ENCODE measurements around the gene PRG2. TPM values are rescaled to one million over a fixed set of nuclear protein-coding genes. Genes with fewer than 3 reads are reported as not detected.

Gene PRG2
- total RNA-seq, 4 donors from 2014 or later: not detected

DNA sequence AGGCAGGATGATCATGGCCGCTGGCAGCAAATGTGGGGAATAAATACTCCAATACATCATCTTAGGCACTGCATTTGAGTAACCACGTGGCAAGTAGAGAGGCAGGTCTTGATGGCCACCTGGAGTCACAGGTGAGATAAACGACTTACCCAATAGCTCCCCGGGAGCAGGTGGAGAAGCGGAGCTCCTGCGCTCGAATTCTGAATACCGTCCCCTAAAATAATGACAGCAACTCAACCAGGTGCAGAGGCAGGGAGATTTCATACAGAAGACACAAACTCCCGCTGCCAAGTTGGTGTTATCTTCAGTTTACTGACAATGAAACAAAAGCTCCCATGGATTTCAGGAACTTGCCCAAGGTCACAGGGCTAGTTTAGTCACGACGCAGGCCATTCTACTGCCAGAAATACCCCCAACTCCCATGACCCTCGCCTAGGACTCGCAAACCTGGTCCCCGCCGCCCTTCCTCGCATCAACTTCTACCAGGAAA lies 36.0 kb upstream of the PRG2 start:
- H3K9me3 ChIP-seq: no peaks in the 10 kb centered on the region
- H3K4me1 ChIP-seq: peaks cover 37 to 41% of the 10 kb centered on the region in 2 donors
- no peak for DNase-seq
- peak overlapping the region; percentile 83 to 93 (median 84) for H3K27ac ChIP-seq
- in situ Hi-C loops (cut with MboI; ENCODE audit: low sequenced_read_pairs in 4 of 4): no loop called here
- TF ChIP-seq, protein P1, sequence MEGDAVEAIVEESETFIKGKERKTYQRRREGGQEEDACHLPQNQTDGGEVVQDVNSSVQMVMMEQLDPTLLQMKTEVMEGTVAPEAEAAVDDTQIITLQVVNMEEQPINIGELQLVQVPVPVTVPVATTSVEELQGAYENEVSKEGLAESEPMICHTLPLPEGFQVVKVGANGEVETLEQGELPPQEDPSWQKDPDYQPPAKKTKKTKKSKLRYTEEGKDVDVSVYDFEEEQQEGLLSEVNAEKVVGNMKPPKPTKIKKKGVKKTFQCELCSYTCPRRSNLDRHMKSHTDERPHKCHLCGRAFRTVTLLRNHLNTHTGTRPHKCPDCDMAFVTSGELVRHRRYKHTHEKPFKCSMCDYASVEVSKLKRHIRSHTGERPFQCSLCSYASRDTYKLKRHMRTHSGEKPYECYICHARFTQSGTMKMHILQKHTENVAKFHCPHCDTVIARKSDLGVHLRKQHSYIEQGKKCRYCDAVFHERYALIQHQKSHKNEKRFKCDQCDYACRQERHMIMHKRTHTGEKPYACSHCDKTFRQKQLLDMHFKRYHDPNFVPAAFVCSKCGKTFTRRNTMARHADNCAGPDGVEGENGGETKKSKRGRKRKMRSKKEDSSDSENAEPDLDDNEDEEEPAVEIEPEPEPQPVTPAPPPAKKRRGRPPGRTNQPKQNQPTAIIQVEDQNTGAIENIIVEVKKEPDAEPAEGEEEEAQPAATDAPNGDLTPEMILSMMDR (IDR thresholded peaks at IDR 0.05 in 4 of 5, conservative IDR thresholded peaks at IDR 0.05 in 1 of 5): no peak
- no peak for TF ChIP-seq POLR2A (IDR thresholded peaks at IDR 0.05)
- intact Hi-C loops (cut with DNase I; ENCODE audit: low total_unique reads): no loop called here
- no peaks in the 10 kb centered on the region for H3K36me3 ChIP-seq
- H3K27me3 ChIP-seq: peaks cover 0 to 3% (median 0%) of the 10 kb centered on the region in 3 donors
- no peak for ATAC-seq
- H3K4me3 ChIP-seq: peak overlapping the region; percentile 51 to 70 (median 54)

- intact Hi-C loops (cut with DNase I; ENCODE audit: low total_unique reads) (no loop called here), in situ Hi-C loops (cut with MboI; ENCODE audit: low sequenced_read_pairs in 4 of 4) (no loop called here)
- peak; percentile 30 to 63 for DNase-seq
- ATAC-seq: peak; percentile 14 to 15
- Histone ChIP-seq H3K9me3 (no peaks in the 10 kb centered on the region), H3K27me3 (peaks cover 0 to 3% (median 0%) of the 10 kb centered on the region in 3 donors), H3K27ac (peak overlapping the region; percentile 83 to 93 (median 84)), H3K4me1 (peaks cover 37 to 41% of the 10 kb centered on the region in 2 donors), H3K4me3 (peak overlapping the region; percentile 51 to 70 (median 54)), H3K36me3 (no peaks in the 10 kb centered on the region)
- no peak for TF ChIP-seq POLR2A (IDR thresholded peaks at IDR 0.05)
- TF ChIP-seq, protein P1 (IDR thresholded peaks at IDR 0.05 in 4 of 5, conservative IDR thresholded peaks at IDR 0.05 in 1 of 5): no peak
Observed at GRCh38 chr11:57425565-57426438, 35.4 kb upstream of the PRG2 start.

DNA sequence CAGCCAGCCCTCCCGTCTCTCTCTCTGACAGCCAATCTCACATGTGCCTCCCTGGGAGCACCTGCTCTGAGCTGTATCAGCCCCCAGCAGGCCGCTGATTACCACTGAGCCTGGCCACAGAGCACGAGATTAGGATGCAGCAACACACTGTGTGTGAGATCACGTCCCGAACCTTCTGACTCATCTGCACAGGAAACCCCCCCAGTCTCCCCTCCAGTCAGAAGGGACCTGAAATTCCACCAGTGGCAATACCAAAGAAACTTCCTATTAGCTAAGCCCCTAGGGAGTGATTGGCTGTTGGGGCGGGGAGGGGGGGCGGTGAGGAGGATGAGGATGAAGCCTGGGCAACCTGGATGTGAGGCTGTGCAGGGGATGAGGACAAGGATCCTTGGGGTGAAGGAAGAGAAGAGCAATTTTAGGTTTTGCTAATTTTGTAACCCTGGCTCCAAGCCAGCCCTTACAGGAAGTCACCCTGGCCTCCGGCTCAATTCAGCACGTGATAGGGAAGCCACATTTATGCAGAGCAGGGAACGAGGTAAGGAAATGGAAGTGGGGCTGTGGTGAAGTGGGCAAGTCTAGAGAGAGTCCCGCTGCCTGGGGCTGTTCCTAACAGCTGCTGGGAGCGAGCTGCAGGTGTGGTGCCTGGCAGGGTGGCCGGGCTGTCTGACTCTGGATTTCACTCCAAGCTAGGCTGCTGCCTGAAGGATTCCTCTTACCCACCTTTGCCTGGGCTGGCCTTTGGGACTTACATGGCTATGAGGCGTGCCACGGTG lies 34.5 kb upstream of the PRG2 start:
- H3K9me3 ChIP-seq: no peaks in the 10 kb centered on the region
- intact Hi-C loops (cut with DNase I; ENCODE audit: low total_unique reads): no loop called here
- peak overlapping the region; percentile 16 to 53 (median 26) for H3K4me3 ChIP-seq
- DNase-seq (peak; percentile 69 to 73), ATAC-seq (peak; percentile 65 to 78)
- TF ChIP-seq POLR2A (IDR thresholded peaks at IDR 0.05): no peak
- TF ChIP-seq, protein P1 (IDR thresholded peaks at IDR 0.05 in 4 of 5, conservative IDR thresholded peaks at IDR 0.05 in 1 of 5): no peak
- in situ Hi-C loops (cut with MboI; ENCODE audit: low sequenced_read_pairs in 4 of 4): no loop called here
- H3K4me1 ChIP-seq: peaks cover 37 to 41% of the 10 kb centered on the region in 2 donors
- H3K36me3 ChIP-seq: peaks cover 0 to 3% of the 10 kb centered on the region in 2 donors
- H3K27me3 ChIP-seq: peaks cover 0 to 3% (median 0%) of the 10 kb centered on the region in 3 donors
- peak overlapping the region; percentile 83 to 93 (median 84) for H3K27ac ChIP-seq

DNA sequence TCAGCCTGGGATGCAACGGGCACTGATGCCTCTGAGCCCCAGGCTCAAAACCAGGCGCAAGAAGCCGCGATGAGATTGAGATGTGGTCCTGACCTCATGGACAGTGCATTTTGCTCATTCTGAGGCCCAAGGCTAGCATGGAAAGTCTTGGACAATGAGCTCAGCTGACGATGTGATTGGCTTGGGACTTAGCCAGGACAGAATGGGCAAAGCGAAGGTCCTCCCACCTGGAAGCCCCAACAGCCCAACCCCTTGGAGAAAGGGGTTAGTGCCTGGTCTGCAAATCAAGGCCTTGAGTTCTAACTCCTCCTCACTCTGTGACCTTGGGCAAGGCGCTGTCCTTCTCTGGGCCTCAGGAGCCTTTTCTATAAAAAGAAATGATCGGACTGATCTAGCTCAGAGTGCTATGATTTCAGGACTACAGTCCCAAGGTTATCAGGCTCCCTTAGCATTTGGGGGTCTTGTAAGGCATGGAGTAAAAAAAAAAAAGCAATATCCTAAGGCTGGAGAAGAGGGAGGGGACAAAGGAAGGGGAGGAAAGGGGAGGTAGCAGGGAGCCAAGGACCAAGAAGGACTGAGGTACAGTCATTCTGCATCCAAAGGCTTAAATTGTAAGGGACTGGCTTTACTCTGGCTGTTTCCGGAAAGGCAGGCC lies 33.8 kb upstream of the PRG2 start:
- TF ChIP-seq, protein P1 (IDR thresholded peaks at IDR 0.05 in 4 of 5, conservative IDR thresholded peaks at IDR 0.05 in 1 of 5): no peak
- TF ChIP-seq POLR2A (IDR thresholded peaks at IDR 0.05): no peak
- Histone ChIP-seq H3K4me3 (peak overlapping the region in 3 of 4 donors; percentile 16 to 53 (median 22)), H3K9me3 (no peaks in the 10 kb centered on the region), H3K4me1 (peaks cover 37 to 41% of the 10 kb centered on the region in 2 donors), H3K36me3 (peaks cover 0 to 5% of the 10 kb centered on the region in 2 donors), H3K27ac (peak overlapping the region; percentile 83 to 93 (median 84)), H3K27me3 (peaks cover 0 to 3% (median 0%) of the 10 kb centered on the region in 3 donors)
- DNase-seq (no peak), ATAC-seq (no peak)
- intact Hi-C loops (cut with DNase I; ENCODE audit: low total_unique reads) (no loop called here), in situ Hi-C loops (cut with MboI; ENCODE audit: low sequenced_read_pairs in 4 of 4) (no loop called here)
